Activated CD8-positive, alpha-beta memory T cell treated with anti-CD3 and anti-CD28 coated beads for 1 hour (primary cell): ENCODE measurements around the gene CELF2.
A peak's percentile ranks its signal among the peaks of the same experiment; 100 is the strongest.

Experiments used
- DNase-seq, 2 donors: peaks; one replicate each; pipeline ENCODE4 v3.0.0-alpha.2; 2020; ENCODE audit warnings: low read depth in 1 of 2; ENCODE audit errors: extremely low read depth in 1 of 2

The CELF2 gene

DNA sequence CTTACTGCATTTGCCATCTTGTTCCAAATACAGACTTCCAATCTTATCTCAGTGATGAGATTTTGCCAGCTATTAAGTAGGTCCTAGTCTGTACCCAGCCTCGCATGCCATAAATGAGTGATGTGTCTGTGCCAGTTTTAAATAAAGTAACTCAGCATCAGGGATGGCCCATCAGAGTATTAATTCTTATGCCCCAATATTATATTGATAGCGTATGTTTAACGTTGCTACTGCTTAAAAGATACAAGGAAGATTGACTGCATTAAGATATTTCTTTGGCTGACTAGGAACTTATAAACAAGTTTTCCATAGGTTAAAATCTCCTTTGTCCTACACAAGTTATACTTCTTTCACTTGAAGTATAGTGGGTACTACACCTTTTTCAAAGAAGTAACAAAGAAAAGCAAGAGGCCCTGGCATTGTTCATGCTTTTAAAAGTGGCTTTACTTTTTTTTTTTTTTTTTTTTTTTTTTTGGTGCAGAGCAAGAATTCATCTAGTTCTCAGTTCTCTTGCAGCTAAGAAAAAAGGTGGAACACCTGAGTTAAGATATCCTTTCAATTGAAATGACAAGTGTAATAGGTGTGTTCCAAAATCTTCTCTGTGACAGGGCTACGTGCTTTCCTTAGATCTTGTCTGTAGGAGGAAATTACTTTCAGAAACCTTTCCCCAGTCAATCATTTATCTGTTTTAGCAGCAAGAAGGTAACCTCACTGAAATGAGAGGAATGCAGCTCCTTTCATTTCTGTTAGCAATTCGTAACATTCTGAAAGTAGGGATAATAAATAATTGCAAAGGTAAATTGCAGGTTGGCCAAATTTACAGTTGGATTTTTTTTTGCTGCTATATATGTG, 245.0 kb downstream of the CELF2 start:
- DNase-seq = no peak

DNA sequence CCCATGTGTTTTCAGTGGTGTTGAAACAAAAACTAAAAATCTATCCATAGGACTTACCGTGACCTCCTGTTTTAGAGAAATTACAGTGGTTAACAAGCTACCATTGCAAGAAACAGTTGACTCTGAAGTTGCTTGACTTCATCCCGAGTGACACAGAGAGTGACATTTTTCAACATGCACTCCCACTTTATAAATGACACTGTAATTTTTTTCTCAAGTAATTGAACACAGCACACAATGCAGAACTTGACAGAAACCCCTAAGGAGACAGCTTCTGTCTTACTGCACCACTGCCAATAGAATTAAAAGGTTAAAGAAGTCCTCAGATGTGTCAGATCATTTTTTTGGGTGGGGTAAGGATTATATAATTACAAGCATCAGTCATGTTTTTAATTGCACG, 246.1 kb downstream of the CELF2 start:
- DNase-seq = no peak

DNA sequence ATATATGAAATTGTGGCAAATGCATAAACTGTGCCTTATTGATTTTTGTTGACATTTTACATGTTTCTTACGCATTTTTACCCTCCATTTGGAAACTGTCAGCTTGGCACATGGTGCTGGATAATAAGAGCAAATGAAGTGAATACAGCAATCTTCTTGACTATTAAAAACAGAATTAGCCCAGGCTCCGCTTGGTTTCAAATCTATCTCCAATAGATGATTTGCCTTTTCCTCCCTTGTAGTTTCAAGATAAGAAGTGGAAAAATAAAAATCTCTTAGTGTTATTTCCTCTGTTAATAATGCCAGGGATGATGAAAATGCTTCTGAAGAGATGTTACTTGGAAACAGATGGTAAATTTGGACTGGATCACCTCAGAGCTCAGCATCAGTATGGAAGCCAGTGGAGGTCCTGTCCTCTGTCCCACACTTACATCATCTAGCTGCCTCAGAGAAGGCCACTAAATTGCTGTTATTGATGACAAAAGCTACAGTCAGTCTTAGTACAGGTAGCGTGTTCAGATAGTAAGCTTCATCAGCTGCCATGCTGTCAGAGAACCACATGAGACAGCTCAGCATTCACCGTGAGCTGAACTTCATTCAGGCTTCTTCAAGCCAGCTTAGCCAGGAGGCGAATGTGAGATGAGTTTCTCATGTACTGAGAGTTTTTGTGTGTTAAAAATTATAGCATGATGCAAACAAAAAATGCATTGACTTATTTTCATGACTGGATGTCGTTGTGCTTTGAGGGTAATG, 246.8 kb downstream of the CELF2 start:
- DNase-seq = no peak

DNA sequence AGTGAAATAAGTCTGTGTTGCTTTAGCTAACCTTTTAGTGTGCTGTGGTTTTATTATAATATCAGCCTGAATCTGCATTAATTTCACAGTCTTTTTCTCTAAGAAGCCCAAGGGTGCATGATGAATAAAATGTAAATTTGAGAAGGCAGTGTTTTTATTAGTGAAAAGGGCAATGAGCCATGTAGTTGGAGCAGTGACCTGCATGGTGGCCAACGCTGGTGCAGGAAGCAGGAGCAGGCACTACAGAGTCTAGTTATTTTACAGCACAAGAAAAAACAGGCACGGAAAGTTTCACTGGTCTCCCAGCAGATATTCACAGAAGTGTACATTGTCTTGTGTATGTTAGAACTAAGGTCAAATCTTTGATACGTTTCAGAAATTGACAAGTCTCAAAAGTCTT, 247.8 kb downstream of the CELF2 start:
- DNase-seq = no peak

DNA sequence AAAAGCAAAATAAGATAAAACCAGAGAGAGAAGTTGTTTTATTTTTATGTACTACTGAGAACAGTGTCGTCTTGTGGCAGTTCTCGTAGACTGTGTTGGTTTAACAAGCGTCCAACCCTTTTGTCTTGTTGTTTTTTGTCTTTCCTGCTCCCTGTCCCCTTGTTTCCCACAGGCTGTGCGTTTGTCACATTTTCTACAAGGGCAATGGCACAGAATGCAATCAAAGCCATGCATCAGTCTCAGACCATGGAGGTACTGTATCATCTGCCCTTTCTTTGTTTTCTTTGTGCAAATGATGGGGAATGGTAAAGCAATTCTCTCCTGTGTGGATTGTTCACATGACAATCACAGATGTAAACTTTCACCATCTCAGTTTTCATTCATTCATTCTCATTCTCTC, 248.8 kb downstream of the CELF2 start:
- DNase-seq = no peak

DNA sequence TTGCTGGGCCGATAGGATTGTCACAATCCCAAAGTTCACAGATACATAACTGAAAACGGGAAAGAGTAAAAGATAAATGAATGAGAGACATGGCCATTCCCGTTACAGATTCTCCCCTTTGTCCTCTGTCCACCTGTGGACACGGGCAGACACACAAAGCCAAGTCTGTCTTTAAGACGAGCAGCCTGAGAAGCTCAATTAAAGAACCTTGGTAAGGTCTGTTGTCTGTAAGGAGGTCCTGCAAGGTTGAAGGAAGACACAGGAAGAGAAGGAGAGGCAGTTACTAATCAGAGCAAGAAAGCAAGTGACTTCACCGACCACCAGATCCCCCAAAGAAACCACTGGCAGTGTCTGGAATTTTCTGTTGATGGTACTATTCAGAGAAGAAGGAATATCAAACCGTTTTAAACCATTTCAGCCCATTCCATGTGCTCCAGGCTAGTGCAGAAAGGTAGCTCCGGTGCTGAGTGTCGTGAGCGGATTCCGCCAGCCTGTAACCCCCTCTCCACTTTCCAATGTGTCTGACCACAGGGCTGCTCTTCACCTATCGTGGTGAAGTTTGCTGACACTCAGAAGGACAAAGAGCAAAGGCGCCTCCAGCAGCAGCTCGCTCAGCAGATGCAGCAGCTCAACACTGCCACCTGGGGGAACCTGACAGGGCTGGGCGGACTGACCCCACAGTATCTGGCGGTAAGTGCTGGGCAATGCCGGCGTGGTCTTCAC, 252.6 kb downstream of the CELF2 start:
- peak; percentile 50 to 56 for DNase-seq

DNA sequence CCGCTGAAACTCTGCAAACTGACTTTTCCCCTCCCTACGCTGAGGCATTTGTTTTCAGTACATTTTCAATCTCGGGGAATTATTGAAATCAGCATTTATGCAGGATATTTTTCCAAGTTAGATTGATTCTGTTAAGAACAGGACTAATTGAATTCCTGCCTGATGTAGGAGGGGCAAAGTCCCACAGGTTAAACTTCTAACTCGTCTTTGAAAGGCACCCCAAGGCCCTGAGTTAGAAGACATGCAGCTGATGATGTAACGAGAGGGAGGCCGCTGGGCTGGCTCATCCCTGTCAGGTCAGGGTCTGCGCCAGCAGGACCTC, 253.1 kb downstream of the CELF2 start:
- DNase-seq = no peak

DNA sequence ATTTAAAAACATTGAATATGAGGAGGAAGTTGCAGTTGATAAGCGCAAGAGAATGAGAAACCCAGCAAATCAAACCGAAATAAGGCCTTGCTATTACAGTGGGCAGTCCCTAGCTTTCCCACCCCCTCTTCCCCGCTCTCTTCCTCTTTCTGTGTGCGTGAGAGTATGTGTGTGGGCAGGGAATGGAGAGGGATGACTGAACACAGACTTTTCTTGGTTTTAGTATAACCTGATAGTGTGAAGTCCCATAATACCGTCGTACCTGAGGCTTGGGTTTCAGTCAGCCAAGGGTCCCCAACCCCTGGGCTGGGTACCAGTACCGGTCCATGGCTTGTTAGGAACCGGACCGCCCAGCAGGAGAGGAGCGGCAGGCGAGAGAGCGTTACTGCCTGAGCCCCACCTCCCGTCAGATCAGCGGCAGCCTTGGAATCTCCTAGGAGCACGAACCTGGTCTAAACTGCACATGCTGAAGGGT, 255.3 kb downstream of the CELF2 start:
- no peak for DNase-seq

DNA sequence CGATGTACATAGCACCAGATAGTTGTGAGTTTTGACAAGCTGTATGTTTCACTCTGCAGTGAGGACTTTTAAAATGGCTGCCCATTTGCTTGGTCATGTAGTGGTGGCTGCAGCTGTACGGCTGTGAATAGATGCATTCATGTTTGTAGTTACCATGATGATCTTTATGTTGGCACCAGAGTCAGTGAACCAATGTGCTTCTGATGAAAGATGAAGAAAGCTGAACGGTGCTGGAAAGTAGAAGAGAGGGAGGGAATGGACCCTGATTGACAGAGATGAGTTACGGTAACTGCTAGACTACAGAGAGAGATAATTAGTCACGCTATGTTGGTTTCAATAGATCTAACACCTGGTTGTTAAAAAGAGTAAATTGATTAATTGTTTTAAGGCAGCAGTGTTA, 256.8 kb downstream of the CELF2 start:
- DNase-seq = no peak

DNA sequence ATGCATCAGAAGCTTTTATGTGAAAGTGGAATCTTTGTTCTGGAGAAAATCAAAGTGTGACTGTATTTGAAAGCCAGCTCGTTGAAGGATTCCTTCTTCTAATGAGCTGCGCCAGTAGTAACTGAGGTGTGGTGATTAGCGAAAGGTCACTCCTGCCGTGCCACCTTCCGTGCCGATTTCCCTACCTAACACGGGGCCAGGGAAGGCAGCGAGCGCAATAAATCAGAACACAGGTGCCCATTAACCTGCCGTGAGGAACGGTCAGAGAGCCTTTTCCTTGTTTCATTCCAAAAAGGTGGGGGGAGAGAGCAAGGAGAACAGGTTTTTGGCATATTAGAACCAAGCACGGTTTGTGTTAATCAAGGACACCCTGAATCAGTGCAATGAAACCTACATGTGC, 258.0 kb downstream of the CELF2 start:
- no peak for DNase-seq

DNA sequence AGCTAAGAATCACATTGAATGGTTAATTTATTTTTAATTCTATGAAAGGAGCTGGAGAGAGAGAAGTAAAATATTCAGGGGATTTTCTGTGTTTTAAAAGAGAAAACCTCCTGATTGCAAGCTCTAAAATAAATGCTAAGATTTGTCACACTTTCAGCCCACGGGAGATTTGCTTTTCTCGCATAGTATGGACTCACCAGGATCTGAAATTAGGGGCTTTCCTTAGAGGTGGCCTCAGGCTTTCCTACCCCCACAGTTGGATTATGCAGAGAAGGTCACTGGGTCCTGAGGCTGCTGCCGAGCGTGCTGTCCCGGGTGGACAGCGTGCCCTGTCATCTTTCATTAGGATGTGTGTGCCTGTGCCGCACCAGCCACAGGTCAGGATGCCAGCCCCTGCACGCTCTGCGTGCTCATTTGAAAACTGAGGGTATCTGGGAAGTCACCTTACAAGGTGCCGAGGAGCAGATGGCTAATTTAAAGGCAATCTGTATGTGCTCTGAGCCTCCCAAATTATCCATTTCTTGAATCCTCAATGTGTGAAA, 258.8 kb downstream of the CELF2 start:
- DNase-seq = no peak

DNA sequence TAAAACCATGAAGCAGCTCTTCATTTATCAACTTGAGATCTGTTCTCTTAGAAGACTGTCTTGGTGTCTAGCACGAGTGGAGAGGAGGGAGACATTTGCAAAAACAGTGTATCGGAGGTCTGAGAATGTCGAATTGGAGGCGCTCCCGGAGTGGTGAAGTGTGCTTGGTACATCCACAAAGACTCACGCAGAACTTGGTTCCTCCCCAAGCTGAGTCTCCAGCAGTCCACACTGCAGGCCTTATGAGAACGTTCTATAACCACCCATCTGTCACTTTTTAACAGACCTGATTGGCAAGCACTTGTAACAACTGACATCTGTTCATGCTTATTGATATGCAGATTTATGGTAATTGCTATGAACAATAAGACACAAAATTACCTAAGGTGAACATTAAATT, 261.6 kb downstream of the CELF2 start:
- DNase-seq = no peak

DNA sequence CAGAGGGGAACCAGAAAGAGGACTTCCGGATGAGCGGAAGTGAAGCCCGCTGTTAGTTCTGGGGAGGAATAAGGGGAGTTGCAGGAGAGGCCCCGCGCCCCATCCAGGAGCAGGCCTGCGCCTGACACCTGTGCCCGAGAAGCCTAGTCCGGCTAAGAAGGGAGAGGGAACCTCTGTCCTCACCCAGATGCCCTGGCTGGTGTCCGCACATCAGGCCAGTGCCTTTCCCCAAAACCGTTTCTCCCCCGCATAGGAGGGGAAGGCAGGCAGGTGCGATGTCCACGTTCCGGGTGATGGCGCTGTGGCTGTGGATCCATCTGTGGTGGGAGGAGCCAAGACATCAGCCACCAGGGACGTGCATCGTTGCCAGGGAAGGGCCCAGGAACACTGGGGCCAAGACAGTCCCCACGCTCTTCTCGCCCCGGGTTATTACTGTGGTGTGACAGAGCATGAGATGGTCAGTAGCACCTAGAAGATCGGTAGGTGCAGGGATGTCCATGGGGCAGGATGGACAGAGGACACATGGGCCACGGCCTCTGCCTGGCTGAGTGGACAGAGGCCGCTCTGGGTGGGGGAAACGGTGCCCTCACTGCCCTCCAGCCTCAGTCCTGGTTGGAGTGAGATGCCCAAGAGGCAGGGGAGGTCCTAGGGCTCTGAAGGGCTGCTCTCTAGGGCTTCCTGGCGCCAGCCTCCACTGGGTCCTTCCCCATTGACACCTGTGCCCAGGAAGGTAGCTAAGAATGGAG, 262.7 kb downstream of the CELF2 start:
- DNase-seq = no peak

DNA sequence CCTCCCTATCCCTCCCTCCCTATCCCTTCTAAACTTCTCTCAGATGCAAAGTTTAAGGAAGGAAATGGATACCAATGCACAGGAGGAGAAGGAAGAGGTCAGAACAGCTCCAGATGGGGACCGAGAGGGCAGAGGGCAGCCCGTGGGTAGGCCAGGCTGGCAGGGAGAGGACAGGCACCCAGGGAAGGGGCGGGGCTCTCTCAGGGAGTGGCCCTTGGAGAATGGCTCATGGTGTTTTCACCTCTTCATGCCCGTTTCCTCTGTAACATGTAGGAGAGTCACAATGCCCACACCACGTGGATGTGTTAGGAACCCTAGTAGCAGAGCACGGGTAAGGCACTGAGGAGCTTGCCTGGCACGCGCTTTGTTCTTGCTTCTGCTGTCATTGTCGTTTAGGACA, 264.5 kb downstream of the CELF2 start:
- no peak for DNase-seq

DNA sequence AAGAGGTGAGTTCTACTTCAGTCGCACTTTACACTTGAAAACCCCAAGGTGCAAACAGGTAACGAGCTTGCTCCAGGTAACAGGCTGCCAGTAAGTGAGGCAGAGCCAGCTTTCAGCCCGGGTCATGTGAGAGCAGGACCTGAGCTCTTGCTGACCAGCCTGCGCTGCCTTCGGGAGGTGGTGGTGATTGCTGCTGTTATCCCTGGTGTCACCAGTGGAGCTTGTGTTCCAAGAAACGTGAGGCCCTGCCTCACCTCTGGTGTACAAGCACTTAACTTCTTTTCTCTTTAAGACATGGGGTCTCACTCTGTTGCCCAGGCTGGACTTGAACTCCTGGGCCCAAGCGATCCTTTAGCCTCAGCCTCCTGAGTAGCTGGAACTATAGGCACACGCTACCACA, 265.0 kb downstream of the CELF2 start:
- DNase-seq = no peak

DNA sequence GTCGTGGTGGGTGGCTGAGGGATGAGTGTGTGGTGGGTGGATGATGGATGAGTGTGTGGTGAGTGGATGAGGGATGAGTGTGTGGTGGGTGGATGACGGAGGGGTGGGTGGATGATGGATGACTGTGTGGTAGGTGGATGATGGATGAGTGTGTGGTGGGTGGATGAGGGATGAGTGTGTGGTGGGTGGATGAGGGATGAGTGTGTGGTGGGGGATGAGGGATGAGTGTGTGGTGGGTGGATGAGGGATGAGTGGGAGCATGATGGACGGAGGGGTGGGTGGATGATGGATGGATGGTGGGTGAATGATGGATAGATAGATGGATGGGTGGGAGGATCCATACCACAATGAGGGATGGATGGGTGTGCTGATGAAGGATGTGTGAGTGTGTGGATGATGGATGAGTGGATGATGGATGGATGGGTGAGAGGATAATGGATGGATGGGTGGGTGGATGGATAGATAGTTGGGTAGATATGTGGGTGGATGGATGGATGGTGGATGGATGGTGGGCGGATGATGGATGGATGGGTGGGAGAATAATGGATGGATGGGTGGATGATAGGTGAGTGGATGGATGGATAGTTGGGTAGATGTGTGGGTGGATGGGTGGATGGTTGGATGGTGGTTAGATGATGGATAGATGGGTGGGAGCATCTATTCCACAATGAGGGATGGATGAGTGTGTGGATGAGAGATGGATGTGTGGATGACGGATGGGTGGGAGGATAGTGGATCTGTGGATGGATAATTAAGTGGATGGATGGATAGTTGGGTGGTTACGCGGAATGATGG, 266.8 kb downstream of the CELF2 start:
- DNase-seq = no peak

DNA sequence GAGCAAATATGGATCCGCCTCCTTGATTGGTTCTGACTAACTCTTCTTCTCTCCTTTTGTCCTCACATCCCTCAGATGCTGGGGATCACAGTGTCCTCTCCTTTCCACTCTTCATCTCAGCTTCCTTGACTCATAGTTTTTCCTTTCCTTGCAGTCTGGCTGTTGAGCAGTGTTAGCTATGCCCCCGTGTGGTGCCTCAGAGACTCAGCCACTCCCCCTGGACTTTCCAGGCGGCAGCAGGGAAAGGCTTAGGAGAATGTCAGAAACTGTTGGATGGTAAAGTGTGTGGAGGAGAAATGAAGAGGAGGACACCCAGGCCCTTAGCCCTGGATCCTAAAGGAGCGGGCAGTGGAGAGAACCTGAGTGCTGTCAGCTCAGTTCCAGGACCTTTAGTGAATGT, 267.5 kb downstream of the CELF2 start:
- no peak for DNase-seq

DNA sequence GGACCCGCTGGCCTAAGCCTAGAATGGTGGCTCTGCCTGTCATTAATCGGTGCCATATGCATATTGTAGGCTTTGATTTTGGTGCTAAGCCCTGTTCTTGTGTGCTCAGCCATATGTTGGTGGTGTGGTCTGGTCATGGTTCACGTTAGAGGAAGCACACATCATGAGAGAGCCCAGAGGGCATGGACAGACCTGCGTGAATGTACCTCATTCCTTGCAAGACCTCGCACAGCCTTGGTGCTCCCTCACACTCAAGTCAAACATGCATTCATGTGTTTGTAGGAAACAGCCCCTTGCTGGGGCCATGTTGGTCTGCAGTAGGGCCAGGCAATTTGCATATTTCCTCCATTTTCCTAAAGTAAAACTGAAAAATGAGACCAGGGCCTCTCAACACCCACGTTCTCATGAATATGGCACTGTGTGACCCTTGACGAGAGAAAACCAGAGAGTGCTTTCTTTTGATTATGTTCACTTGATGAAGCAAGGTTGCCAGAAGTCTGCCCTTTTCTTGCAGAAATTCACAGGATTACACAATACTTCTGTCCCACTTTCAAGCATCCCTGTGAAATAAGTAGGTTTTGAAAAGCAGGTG, 268.7 kb downstream of the CELF2 start:
- no peak for DNase-seq

DNA sequence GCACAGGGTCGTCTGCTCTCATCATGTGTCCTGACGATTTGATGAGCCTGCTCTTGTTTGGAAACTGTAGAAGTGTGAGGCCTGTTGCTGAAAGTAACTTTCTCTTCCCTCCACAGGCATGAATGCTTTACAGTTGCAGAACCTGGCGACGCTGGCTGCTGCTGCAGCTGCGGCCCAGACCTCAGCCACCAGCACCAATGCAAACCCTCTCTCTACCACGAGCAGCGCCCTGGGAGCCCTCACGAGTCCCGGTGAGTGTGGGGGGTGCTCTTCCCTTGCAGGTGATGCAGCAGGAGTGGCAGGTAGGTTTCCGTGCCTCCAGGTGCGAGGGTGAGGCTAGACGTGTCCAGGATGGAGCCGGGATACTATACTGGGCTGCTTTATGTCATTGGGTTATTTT, 270.6 kb downstream of the CELF2 start:
- no peak for DNase-seq
